Neural progenitor cell (in vitro differentiated cells): ENCODE measurements around the gene ESYT3. TPM values are rescaled to one million over a fixed set of nuclear protein-coding genes. Genes with fewer than 3 reads are reported as not detected.

ENCODE experiments used
- DNase-seq: peaks from one replicate; pipeline ENCODE4 v3.0.0-alpha.2; 2016; ENCODE audit warnings: low spot score
- H2AFZ ChIP-seq: fragments of 200-600 bp; sonication (generic); replicated peaks from 2 replicates; pipeline ENCODE4 v1.6.1; 2016; ENCODE audit warnings: antibody characterized with exemption
- H3F3A ChIP-seq: fragments of 200-600 bp; sonication (generic); 2 replicates; pipeline ENCODE4 v1.6.1; 2016; ENCODE audit warnings: antibody characterized with exemption, low read depth
- H3K27ac ChIP-seq: fragments of 200-600 bp; sonication (generic); 2 replicates; pipeline ENCODE4 v1.5.1; 2016; ENCODE audit warnings: mild to moderate bottlenecking
- H3K27me3 ChIP-seq: fragments of 200-600 bp; sonication (generic); 2 replicates; pipeline ENCODE4 v1.6.1; 2016; ENCODE audit warnings: mild to moderate bottlenecking, moderate library complexity
- H3K36me3 ChIP-seq: fragments of 200-600 bp; sonication (generic); 2 replicates; pipeline ENCODE4 v1.5.1; 2016
- H3K4me1 ChIP-seq: fragments of 200-600 bp; sonication (generic); 2 replicates; pipeline ENCODE4 v1.6.1; 2016; ENCODE audit warnings: mixed run types
- H3K4me2 ChIP-seq: fragments of 200-600 bp; sonication (generic); 2 replicates; pipeline ENCODE4 v1.6.1; 2016
- H3K4me3 ChIP-seq: fragments of 200-600 bp; sonication (generic); 2 replicates; pipeline ENCODE4 v1.5.1; 2016
- H3K79me2 ChIP-seq: fragments of 200-600 bp; sonication (generic); 2 replicates; pipeline ENCODE4 v1.6.1; 2016; ENCODE audit warnings: low read depth
- H3K9ac ChIP-seq: fragments of 200-600 bp; sonication (generic); 2 replicates; pipeline ENCODE4 v1.6.1; 2016
- H3K9me3 ChIP-seq: fragments of 200-600 bp; sonication (generic); 2 replicates; pipeline ENCODE4 v1.5.1; 2016; ENCODE audit warnings: low read depth
- H4K20me1 ChIP-seq: fragments of 200-600 bp; sonication (generic); 2 replicates; pipeline ENCODE4 v1.6.1; 2016; ENCODE audit warnings: low read depth
- H3K27ac Mint-ChIP-seq: 3 replicates; pipeline ENCODE4 v1.8.0; 2021; ENCODE audit warnings: mixed read lengths
- H3K27me3 Mint-ChIP-seq: 2 replicates; pipeline ENCODE4 v1.8.0; 2022; ENCODE audit warnings: low read depth, mild to moderate bottlenecking, inconsistent platforms, moderate library complexity, mixed read lengths; ENCODE audit not compliant: insufficient read depth
- H3K36me3 Mint-ChIP-seq: 3 replicates; pipeline ENCODE4 v1.8.0; 2021; ENCODE audit warnings: mixed read lengths
- H3K4me1 Mint-ChIP-seq: 3 replicates; pipeline ENCODE4 v1.8.0; 2021; ENCODE audit warnings: mixed read lengths
- H3K4me3 Mint-ChIP-seq: 3 replicates; pipeline ENCODE4 v1.8.0; 2021; ENCODE audit warnings: mild to moderate bottlenecking, moderate library complexity, mixed read lengths
- H3K9me3 Mint-ChIP-seq: 3 replicates; pipeline ENCODE4 v1.8.0; 2020; ENCODE audit warnings: mixed read lengths
- EZH2 ChIP-seq: fragments of 200-600 bp; sonication (generic); IDR thresholded peaks from 2 replicates; pipeline ENCODE4 v1.6.1; 2017; ENCODE audit warnings: antibody characterized with exemption, mild to moderate bottlenecking, moderate library complexity
- EZH2phosphoT487 ChIP-seq: fragments of 200-600 bp; sonication (generic); IDR thresholded peaks from 2 replicates; pipeline ENCODE4 v1.6.1; 2017; ENCODE audit warnings: antibody characterized with exemption
- total RNA-seq: library from RNA; depleted of rRNA; stranded (reverse); fragments of >200 nt; gene quantifications from 2 replicates; pipeline ENCODE4 v1.2.3, GENCODE V29; 2015; ENCODE audit warnings: low replicate concordance
- TF ChIP-seq, protein P1 (sequence below): fragments of 200-600 bp; sonication (generic); IDR thresholded peaks from 2 replicates; pipeline ENCODE4 v1.5.1; 2017; ENCODE audit warnings: antibody characterized with exemption, mild to moderate bottlenecking

The ESYT3 gene
- total RNA-seq, 1 donor from 2014 or later, result 1.4 TPM

GRCh38 chr3:138465451-138465850 is 31.0 kb downstream of the ESYT3 start:
- peaks cover 8% of the 10 kb centered on the region for H3K27me3 Mint-ChIP-seq
- H3K27ac ChIP-seq, result no peak overlapping the region
- no peaks in the 10 kb centered on the region for H3K27me3 ChIP-seq
- no peaks in the 10 kb centered on the region for H3K4me1 ChIP-seq
- H4K20me1 ChIP-seq, result no peaks in the 10 kb centered on the region
- H3K4me1 Mint-ChIP-seq, result peaks cover 10% of the 10 kb centered on the region
- no peak overlapping the region for H3K4me3 ChIP-seq
- no peak overlapping the region for H3K4me2 ChIP-seq
- H2AFZ ChIP-seq, result no peak overlapping the region
- no peak for TF ChIP-seq EZH2phosphoT487
- TF ChIP-seq, protein P1, sequence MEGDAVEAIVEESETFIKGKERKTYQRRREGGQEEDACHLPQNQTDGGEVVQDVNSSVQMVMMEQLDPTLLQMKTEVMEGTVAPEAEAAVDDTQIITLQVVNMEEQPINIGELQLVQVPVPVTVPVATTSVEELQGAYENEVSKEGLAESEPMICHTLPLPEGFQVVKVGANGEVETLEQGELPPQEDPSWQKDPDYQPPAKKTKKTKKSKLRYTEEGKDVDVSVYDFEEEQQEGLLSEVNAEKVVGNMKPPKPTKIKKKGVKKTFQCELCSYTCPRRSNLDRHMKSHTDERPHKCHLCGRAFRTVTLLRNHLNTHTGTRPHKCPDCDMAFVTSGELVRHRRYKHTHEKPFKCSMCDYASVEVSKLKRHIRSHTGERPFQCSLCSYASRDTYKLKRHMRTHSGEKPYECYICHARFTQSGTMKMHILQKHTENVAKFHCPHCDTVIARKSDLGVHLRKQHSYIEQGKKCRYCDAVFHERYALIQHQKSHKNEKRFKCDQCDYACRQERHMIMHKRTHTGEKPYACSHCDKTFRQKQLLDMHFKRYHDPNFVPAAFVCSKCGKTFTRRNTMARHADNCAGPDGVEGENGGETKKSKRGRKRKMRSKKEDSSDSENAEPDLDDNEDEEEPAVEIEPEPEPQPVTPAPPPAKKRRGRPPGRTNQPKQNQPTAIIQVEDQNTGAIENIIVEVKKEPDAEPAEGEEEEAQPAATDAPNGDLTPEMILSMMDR, result no peak
- no peak for TF ChIP-seq EZH2
- H3K9me3 Mint-ChIP-seq, result no peaks in the 10 kb centered on the region
- H3K36me3 ChIP-seq, result no peaks in the 10 kb centered on the region
- no peaks in the 10 kb centered on the region for H3K36me3 Mint-ChIP-seq
- H3K4me3 Mint-ChIP-seq, result no peak overlapping the region
- H3K9me3 ChIP-seq, result no peaks in the 10 kb centered on the region
- H3F3A ChIP-seq, result no peaks in the 10 kb centered on the region
- H3K9ac ChIP-seq, result no peak overlapping the region
- no peaks in the 10 kb centered on the region for H3K79me2 ChIP-seq
- no peak for DNase-seq
- no peak overlapping the region for H3K27ac Mint-ChIP-seq

DNA sequence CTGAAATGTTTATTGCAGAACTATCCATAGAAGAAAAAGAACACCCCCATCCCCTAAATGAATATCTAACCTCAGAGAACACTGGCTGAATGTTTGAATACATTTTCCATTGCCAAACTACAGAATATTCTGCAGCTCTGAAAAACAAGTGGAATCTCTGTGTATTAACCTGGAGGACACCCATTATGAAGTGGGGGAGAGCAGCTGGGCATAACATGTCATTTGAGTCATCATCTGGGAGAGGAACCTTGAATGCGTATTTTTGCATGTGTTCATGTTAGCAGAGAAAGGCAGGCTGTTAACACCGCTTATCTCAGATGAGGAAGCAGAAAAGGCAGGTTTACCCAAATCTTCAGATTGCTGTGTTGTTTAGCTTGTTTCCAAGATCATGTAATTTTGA is 31.5 kb downstream of the ESYT3 start:
- Histone ChIP-seq H3F3A (no peaks in the 10 kb centered on the region), H3K4me1 (no peaks in the 10 kb centered on the region), H3K27me3 (no peaks in the 10 kb centered on the region), H3K27ac (no peak overlapping the region), H3K9ac (no peak overlapping the region), H3K9me3 (no peaks in the 10 kb centered on the region), H3K4me2 (no peak overlapping the region), H3K4me3 (no peak overlapping the region), H3K36me3 (no peaks in the 10 kb centered on the region), H4K20me1 (no peaks in the 10 kb centered on the region), H3K79me2 (no peaks in the 10 kb centered on the region), H2AFZ (no peak overlapping the region)
- Mint-ChIP-seq H3K4me1 (peaks cover 10% of the 10 kb centered on the region), H3K4me3 (no peak overlapping the region), H3K27ac (no peak overlapping the region), H3K27me3 (peaks cover 8% of the 10 kb centered on the region), H3K9me3 (no peaks in the 10 kb centered on the region), H3K36me3 (no peaks in the 10 kb centered on the region)
- TF ChIP-seq EZH2, result no peak
- TF ChIP-seq, protein P1, result no peak
- TF ChIP-seq EZH2phosphoT487, result no peak
- DNase-seq, result no peak

- peaks cover 5% of the 10 kb centered on the region for H3K27me3 Mint-ChIP-seq
- no peak for DNase-seq
- Histone ChIP-seq H3K4me3 (no peak overlapping the region), H3K79me2 (no peaks in the 10 kb centered on the region), H3K4me1 (no peaks in the 10 kb centered on the region), H3K9ac (no peak overlapping the region), H3K9me3 (no peaks in the 10 kb centered on the region), H4K20me1 (no peaks in the 10 kb centered on the region), H3F3A (no peaks in the 10 kb centered on the region), H3K4me2 (no peak overlapping the region), H3K27ac (no peak overlapping the region), H2AFZ (no peak overlapping the region), H3K36me3 (no peaks in the 10 kb centered on the region), H3K27me3 (no peaks in the 10 kb centered on the region)
- TF ChIP-seq, protein P1, result no peak
- TF ChIP-seq EZH2 (no peak), EZH2phosphoT487 (no peak)
- H3K4me3 Mint-ChIP-seq, result no peak overlapping the region
- peaks cover 10% of the 10 kb centered on the region for H3K4me1 Mint-ChIP-seq
- no peak overlapping the region for H3K27ac Mint-ChIP-seq
- H3K9me3 Mint-ChIP-seq, result no peaks in the 10 kb centered on the region
- no peaks in the 10 kb centered on the region for H3K36me3 Mint-ChIP-seq
Observed at GRCh38 chr3:138467931-138468330, 33.5 kb downstream of the ESYT3 start.

GRCh38 chr3:138468451-138468850 is 34.0 kb downstream of the ESYT3 start:
- H3K36me3 ChIP-seq, result no peaks in the 10 kb centered on the region
- no peak for DNase-seq
- Mint-ChIP-seq H3K9me3 (no peaks in the 10 kb centered on the region), H3K27ac (no peak overlapping the region), H3K4me1 (peaks cover 10% of the 10 kb centered on the region), H3K36me3 (no peaks in the 10 kb centered on the region), H3K4me3 (no peak overlapping the region), H3K27me3 (peaks cover 5% of the 10 kb centered on the region)
- no peaks in the 10 kb centered on the region for H3K27me3 ChIP-seq
- H3K4me1 ChIP-seq, result no peaks in the 10 kb centered on the region
- no peak overlapping the region for H3K4me2 ChIP-seq
- no peaks in the 10 kb centered on the region for H3F3A ChIP-seq
- no peak overlapping the region for H3K9ac ChIP-seq
- no peak overlapping the region for H2AFZ ChIP-seq
- no peaks in the 10 kb centered on the region for H3K9me3 ChIP-seq
- no peaks in the 10 kb centered on the region for H3K79me2 ChIP-seq
- no peaks in the 10 kb centered on the region for H4K20me1 ChIP-seq
- no peak for TF ChIP-seq EZH2phosphoT487
- TF ChIP-seq, protein P1, result no peak
- TF ChIP-seq EZH2, result no peak
- no peak overlapping the region for H3K4me3 ChIP-seq
- no peak overlapping the region for H3K27ac ChIP-seq
